Neural cell (in vitro differentiated cells): Measurements from ENCODE around the gene ASIC5.

ENCODE experiments used
- EP300 ChIP-seq: fragments of 450-650 bp; conservative IDR thresholded peaks from 2 replicates; pipeline ENCODE4 v1.6.1; 2014; ENCODE audit warnings: antibody characterized with exemption, mild to moderate bottlenecking, moderate library complexity; ENCODE audit not compliant: poor library complexity, severe bottlenecking
- EZH2 ChIP-seq: fragments of 200-600, 300-800 bp; shearing (Covaris generic), sonication (generic); IDR thresholded peaks from 2 replicates; pipeline ENCODE4 v1.6.1; 2014; ENCODE audit warnings: antibody characterized with exemption, low read length, borderline replicate concordance, mild to moderate bottlenecking; ENCODE audit not compliant: insufficient read depth, poor library complexity, severe bottlenecking
- POLR2AphosphoS5 ChIP-seq: IDR thresholded peaks from 2 replicates; pipeline ENCODE4 v1.6.1; 2012
- RAD21 ChIP-seq: fragments of 450-650 bp; conservative IDR thresholded peaks from 2 replicates; pipeline ENCODE4 v1.6.1; 2014; ENCODE audit warnings: antibody characterized with exemption, mild to moderate bottlenecking, moderate library complexity
- SMC3 ChIP-seq: fragments of 450-650 bp; conservative IDR thresholded peaks from 2 replicates; pipeline ENCODE4 v1.6.1; 2014; ENCODE audit warnings: antibody characterized with exemption, mild to moderate bottlenecking, moderate library complexity; ENCODE audit not compliant: poor library complexity
- TAF1 ChIP-seq: IDR thresholded peaks from 2 replicates; pipeline ENCODE4 v1.6.1; 2012; ENCODE audit warnings: low read depth
- TF ChIP-seq, protein P1 (sequence below): fragments of 450-650 bp; IDR thresholded peaks from 2 replicates; pipeline ENCODE4 v1.5.1; 2014; ENCODE audit warnings: antibody characterized with exemption, mild to moderate bottlenecking, moderate library complexity; ENCODE audit not compliant: poor library complexity, severe bottlenecking
- TF ChIP-seq, protein P2 (sequence below): IDR thresholded peaks from 2 replicates; pipeline ENCODE4 v1.6.1; 2012; ENCODE audit warnings: borderline replicate concordance

GRCh38 chr4:155799116-155799793, 66.8 kb downstream of the ASIC5 start:
- TF ChIP-seq, protein P1, sequence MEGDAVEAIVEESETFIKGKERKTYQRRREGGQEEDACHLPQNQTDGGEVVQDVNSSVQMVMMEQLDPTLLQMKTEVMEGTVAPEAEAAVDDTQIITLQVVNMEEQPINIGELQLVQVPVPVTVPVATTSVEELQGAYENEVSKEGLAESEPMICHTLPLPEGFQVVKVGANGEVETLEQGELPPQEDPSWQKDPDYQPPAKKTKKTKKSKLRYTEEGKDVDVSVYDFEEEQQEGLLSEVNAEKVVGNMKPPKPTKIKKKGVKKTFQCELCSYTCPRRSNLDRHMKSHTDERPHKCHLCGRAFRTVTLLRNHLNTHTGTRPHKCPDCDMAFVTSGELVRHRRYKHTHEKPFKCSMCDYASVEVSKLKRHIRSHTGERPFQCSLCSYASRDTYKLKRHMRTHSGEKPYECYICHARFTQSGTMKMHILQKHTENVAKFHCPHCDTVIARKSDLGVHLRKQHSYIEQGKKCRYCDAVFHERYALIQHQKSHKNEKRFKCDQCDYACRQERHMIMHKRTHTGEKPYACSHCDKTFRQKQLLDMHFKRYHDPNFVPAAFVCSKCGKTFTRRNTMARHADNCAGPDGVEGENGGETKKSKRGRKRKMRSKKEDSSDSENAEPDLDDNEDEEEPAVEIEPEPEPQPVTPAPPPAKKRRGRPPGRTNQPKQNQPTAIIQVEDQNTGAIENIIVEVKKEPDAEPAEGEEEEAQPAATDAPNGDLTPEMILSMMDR, result no peak
- TF ChIP-seq SMC3, result no peak
- TF ChIP-seq EZH2, result no peak
- no peak for TF ChIP-seq TAF1
- no peak for TF ChIP-seq POLR2AphosphoS5
- no peak for TF ChIP-seq EP300
- TF ChIP-seq, protein P2, sequence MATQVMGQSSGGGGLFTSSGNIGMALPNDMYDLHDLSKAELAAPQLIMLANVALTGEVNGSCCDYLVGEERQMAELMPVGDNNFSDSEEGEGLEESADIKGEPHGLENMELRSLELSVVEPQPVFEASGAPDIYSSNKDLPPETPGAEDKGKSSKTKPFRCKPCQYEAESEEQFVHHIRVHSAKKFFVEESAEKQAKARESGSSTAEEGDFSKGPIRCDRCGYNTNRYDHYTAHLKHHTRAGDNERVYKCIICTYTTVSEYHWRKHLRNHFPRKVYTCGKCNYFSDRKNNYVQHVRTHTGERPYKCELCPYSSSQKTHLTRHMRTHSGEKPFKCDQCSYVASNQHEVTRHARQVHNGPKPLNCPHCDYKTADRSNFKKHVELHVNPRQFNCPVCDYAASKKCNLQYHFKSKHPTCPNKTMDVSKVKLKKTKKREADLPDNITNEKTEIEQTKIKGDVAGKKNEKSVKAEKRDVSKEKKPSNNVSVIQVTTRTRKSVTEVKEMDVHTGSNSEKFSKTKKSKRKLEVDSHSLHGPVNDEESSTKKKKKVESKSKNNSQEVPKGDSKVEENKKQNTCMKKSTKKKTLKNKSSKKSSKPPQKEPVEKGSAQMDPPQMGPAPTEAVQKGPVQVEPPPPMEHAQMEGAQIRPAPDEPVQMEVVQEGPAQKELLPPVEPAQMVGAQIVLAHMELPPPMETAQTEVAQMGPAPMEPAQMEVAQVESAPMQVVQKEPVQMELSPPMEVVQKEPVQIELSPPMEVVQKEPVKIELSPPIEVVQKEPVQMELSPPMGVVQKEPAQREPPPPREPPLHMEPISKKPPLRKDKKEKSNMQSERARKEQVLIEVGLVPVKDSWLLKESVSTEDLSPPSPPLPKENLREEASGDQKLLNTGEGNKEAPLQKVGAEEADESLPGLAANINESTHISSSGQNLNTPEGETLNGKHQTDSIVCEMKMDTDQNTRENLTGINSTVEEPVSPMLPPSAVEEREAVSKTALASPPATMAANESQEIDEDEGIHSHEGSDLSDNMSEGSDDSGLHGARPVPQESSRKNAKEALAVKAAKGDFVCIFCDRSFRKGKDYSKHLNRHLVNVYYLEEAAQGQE, result no peak
- no peak for TF ChIP-seq RAD21
